Glutamatergic neuron (in vitro differentiated cells): ENCODE data around the gene MAF. TPM values are rescaled to one million over a fixed set of nuclear protein-coding genes. Genes with fewer than 3 reads are reported as not detected.

Experiments used
- DNase-seq: peaks from one replicate; pipeline ENCODE4 v3.0.0; 2022
- H3K27ac Mint-ChIP-seq: one replicate; pipeline ENCODE4 v1.8.0; 2020; ENCODE audit warnings: mild to moderate bottlenecking, mixed read lengths, inconsistent platforms; ENCODE audit not compliant: unreplicated experiment
- H3K27me3 Mint-ChIP-seq: one replicate; pipeline ENCODE4 v1.8.0; 2020; ENCODE audit warnings: mild to moderate bottlenecking, moderate library complexity, mixed read lengths, inconsistent platforms; ENCODE audit not compliant: unreplicated experiment
- H3K36me3 Mint-ChIP-seq: one replicate; pipeline ENCODE4 v1.8.0; 2020; ENCODE audit warnings: mild to moderate bottlenecking, mixed read lengths, inconsistent platforms; ENCODE audit not compliant: unreplicated experiment
- H3K4me1 Mint-ChIP-seq: one replicate; pipeline ENCODE4 v1.8.0; 2020; ENCODE audit warnings: mild to moderate bottlenecking, low read depth, mixed read lengths, inconsistent platforms; ENCODE audit not compliant: unreplicated experiment
- H3K4me3 Mint-ChIP-seq: one replicate; pipeline ENCODE4 v1.8.0; 2020; ENCODE audit warnings: mild to moderate bottlenecking, mixed read lengths, inconsistent platforms; ENCODE audit not compliant: unreplicated experiment
- H3K9me3 Mint-ChIP-seq: one replicate; pipeline ENCODE4 v1.8.0; 2020; ENCODE audit warnings: mild to moderate bottlenecking, moderate library complexity, mixed read lengths, inconsistent platforms; ENCODE audit not compliant: unreplicated experiment
- CTCF ChIP-seq: fragments of 200-600 bp; sonication (generic); IDR thresholded peaks from one replicate; pipeline ENCODE4 v1.5.0; 2021; ENCODE audit not compliant: partially characterized antibody, unreplicated experiment
- total RNA-seq: library from RNA; stranded (reverse); fragmentation: NEBNext Ultra II Directional; extraction: Animal tissue kit (Norgen Biotek cat#: 25700); gene quantifications from one replicate; pipeline ENCODE4 v1.2.1, GENCODE V29; 2021; ENCODE audit not compliant: unreplicated experiment

MAF gene
- total RNA-seq, 1 donor from 2014 or later, result 5.0 TPM

- peaks cover 1% of the 10 kb centered on the region for H3K9me3 Mint-ChIP-seq
- H3K27me3 Mint-ChIP-seq, result peaks cover 2% of the 10 kb centered on the region
These were observed 19.9 kb downstream of the MAF start for GRCh38 chr16:79580453-79581191.

GRCh38 chr16:79576602-79577001 lies 23.9 kb downstream of the MAF start:
- Mint-ChIP-seq H3K27me3 (peaks cover 2% of the 10 kb centered on the region), H3K4me1 (peaks cover 7% of the 10 kb centered on the region), H3K4me3 (no peak overlapping the region), H3K36me3 (no peaks in the 10 kb centered on the region), H3K27ac (no peak overlapping the region), H3K9me3 (peaks cover 1% of the 10 kb centered on the region)
- DNase-seq, result no peak
- TF ChIP-seq CTCF, result no peak

More at GRCh38 chr16:79580453-79581191, 19.9 kb downstream of the MAF start:
- H3K27ac Mint-ChIP-seq, result no peak overlapping the region
- peaks cover 4% of the 10 kb centered on the region for H3K4me1 Mint-ChIP-seq
- H3K4me3 Mint-ChIP-seq, result no peak overlapping the region
- H3K36me3 Mint-ChIP-seq, result no peaks in the 10 kb centered on the region
- no peak for DNase-seq
- TF ChIP-seq CTCF, result no peak

- H3K36me3 Mint-ChIP-seq, result no peaks in the 10 kb centered on the region
- H3K9me3 Mint-ChIP-seq, result peaks cover 1% of the 10 kb centered on the region
- DNase-seq, result no peak
- no peak overlapping the region for H3K4me3 Mint-ChIP-seq
- no peak overlapping the region for H3K27ac Mint-ChIP-seq
- TF ChIP-seq CTCF, result no peak
- peaks cover 2% of the 10 kb centered on the region for H3K27me3 Mint-ChIP-seq
- peaks cover 3% of the 10 kb centered on the region for H3K4me1 Mint-ChIP-seq
These were observed 26.7 kb downstream of the MAF start for GRCh38 chr16:79573884-79574283.

- peaks cover 3% of the 10 kb centered on the region for H3K4me1 Mint-ChIP-seq
- TF ChIP-seq CTCF, result no peak
- no peak overlapping the region for H3K27ac Mint-ChIP-seq
- H3K27me3 Mint-ChIP-seq, result peaks cover 5% of the 10 kb centered on the region
- no peak overlapping the region for H3K4me3 Mint-ChIP-seq
- H3K9me3 Mint-ChIP-seq, result peaks cover 1% of the 10 kb centered on the region
- DNase-seq, result no peak
- no peaks in the 10 kb centered on the region for H3K36me3 Mint-ChIP-seq
These were observed 27.5 kb downstream of the MAF start for GRCh38 chr16:79573071-79573470.

GRCh38 chr16:79571903-79572535 lies 28.5 kb downstream of the MAF start:
- H3K4me1 Mint-ChIP-seq, result peaks cover 3% of the 10 kb centered on the region
- peaks cover 5% of the 10 kb centered on the region for H3K27me3 Mint-ChIP-seq

More at GRCh38 chr16:79571903-79572535, 28.5 kb downstream of the MAF start:
- no peak overlapping the region for H3K4me3 Mint-ChIP-seq
- H3K27ac Mint-ChIP-seq, result no peak overlapping the region
- DNase-seq, result no peak
- no peaks in the 10 kb centered on the region for H3K9me3 Mint-ChIP-seq
- no peaks in the 10 kb centered on the region for H3K36me3 Mint-ChIP-seq
- TF ChIP-seq CTCF, result no peak
